Measurements from ENCODE around the gene LRMDA.
A peak's percentile ranks its signal among the peaks of the same experiment; 100 is the strongest.

Gene LRMDA

GRCh38 chr10:76306856-76307255, 875.4 kb downstream of the LRMDA start:
- no peak overlapping the region for H3K9ac ChIP-seq (ENCODE audit: low read length)
- DNase-seq = no peak
- H3K79me2 ChIP-seq (ENCODE audit: control insufficient read depth, insufficient read depth, low read length) = no peaks in the 10 kb centered on the region

GRCh38 chr10:76309070-76309469, 877.6 kb downstream of the LRMDA start:
- Histone ChIP-seq H3K27ac (ENCODE audit: low read depth, low read length) (no peak overlapping the region), H3K4me3 (ENCODE audit: low read length) (no peak overlapping the region), H3K23ac (ENCODE audit: low read length) (no peak overlapping the region), H2AK5ac (ENCODE audit: low read length) (no peak overlapping the region), H3K9ac (ENCODE audit: low read length) (no peak overlapping the region), H2BK120ac (ENCODE audit: low read depth, low read length) (no peak overlapping the region), H3K36me3 (ENCODE audit: control insufficient read depth, insufficient read depth, low read length) (no peaks in the 10 kb centered on the region), H4K8ac (ENCODE audit: low read depth, low read length) (no peak overlapping the region), H3K4me2 (ENCODE audit: low read length) (no peak overlapping the region), H3K56ac (ENCODE audit: low read length) (no peak overlapping the region), H4K5ac (ENCODE audit: low read length) (no peak overlapping the region), H2BK5ac (ENCODE audit: low read length) (no peak overlapping the region), H3K79me2 (ENCODE audit: control insufficient read depth, insufficient read depth, low read length) (no peaks in the 10 kb centered on the region), H3K79me1 (ENCODE audit: low read length) (no peaks in the 10 kb centered on the region), H3K4ac (ENCODE audit: low read depth, low read length) (peak overlapping the region; percentile 39), H3K18ac (ENCODE audit: low read length) (no peak overlapping the region), H2BK15ac (replicated peaks; ENCODE audit: low read depth) (no peak overlapping the region), H3K27me3 (ENCODE audit: insufficient read depth, low read length, poor library complexity) (no peaks in the 10 kb centered on the region), H3K4me1 (ENCODE audit: control insufficient read depth, low read depth, low read length) (peaks cover 2% of the 10 kb centered on the region)
- no peak for DNase-seq
- no CpG with 5 or more reads among the region's 7 CpGs for WGBS (ENCODE audit: extremely low coverage, insufficient coverage, low lambda C conversion rate)

More at GRCh38 chr10:76306856-76307255, 875.4 kb downstream of the LRMDA start:
- no peak overlapping the region for H2BK5ac ChIP-seq (ENCODE audit: low read length)
- H4K5ac ChIP-seq (ENCODE audit: low read length) = no peak overlapping the region
- no peak overlapping the region for H3K23ac ChIP-seq (ENCODE audit: low read length)
- H2AK5ac ChIP-seq (ENCODE audit: low read length) = no peak overlapping the region
- no peak overlapping the region for H2BK15ac ChIP-seq (replicated peaks; ENCODE audit: low read depth)
- H3K27ac ChIP-seq (ENCODE audit: low read depth, low read length) = no peak overlapping the region
- H3K56ac ChIP-seq (ENCODE audit: low read length) = no peak overlapping the region
- H3K36me3 ChIP-seq (ENCODE audit: control insufficient read depth, insufficient read depth, low read length) = no peaks in the 10 kb centered on the region
- H3K4me3 ChIP-seq (ENCODE audit: low read length) = no peak overlapping the region
- H2BK120ac ChIP-seq (ENCODE audit: low read depth, low read length) = no peak overlapping the region
- no peaks in the 10 kb centered on the region for H3K27me3 ChIP-seq (ENCODE audit: insufficient read depth, low read length, poor library complexity)
- H3K4me2 ChIP-seq (ENCODE audit: low read length) = no peak overlapping the region
- H3K4me1 ChIP-seq (ENCODE audit: control insufficient read depth, low read depth, low read length) = peaks cover 4% of the 10 kb centered on the region
- H3K18ac ChIP-seq (ENCODE audit: low read length) = no peak overlapping the region
- no peak overlapping the region for H4K8ac ChIP-seq (ENCODE audit: low read depth, low read length)
- no peak overlapping the region for H3K4ac ChIP-seq (ENCODE audit: low read depth, low read length)
- H3K79me1 ChIP-seq (ENCODE audit: low read length) = no peaks in the 10 kb centered on the region

- no peak for DNase-seq
- H3K79me1 ChIP-seq (ENCODE audit: low read length) = no peaks in the 10 kb centered on the region
- no peak overlapping the region for H3K4me3 ChIP-seq (ENCODE audit: low read length)
- H3K27ac ChIP-seq (ENCODE audit: low read depth, low read length) = no peak overlapping the region
- no CpG with 5 or more reads among the region's 7 CpGs for WGBS (ENCODE audit: extremely low coverage, insufficient coverage, low lambda C conversion rate)
- no peak overlapping the region for H3K4me2 ChIP-seq (ENCODE audit: low read length)
- no peak overlapping the region for H3K4ac ChIP-seq (ENCODE audit: low read depth, low read length)
- H4K8ac ChIP-seq (ENCODE audit: low read depth, low read length) = peak overlapping the region; percentile 13
- H3K4me1 ChIP-seq (ENCODE audit: control insufficient read depth, low read depth, low read length) = peaks cover 2% of the 10 kb centered on the region
- H2BK120ac ChIP-seq (ENCODE audit: low read depth, low read length) = no peak overlapping the region
- no peak overlapping the region for H2BK5ac ChIP-seq (ENCODE audit: low read length)
- H3K27me3 ChIP-seq (ENCODE audit: insufficient read depth, low read length, poor library complexity) = no peaks in the 10 kb centered on the region
- peak overlapping the region; percentile 60 for H3K18ac ChIP-seq (ENCODE audit: low read length)
- H3K9ac ChIP-seq (ENCODE audit: low read length) = no peak overlapping the region
- no peak overlapping the region for H4K5ac ChIP-seq (ENCODE audit: low read length)
- no peak overlapping the region for H3K23ac ChIP-seq (ENCODE audit: low read length)
- no peak overlapping the region for H2AK5ac ChIP-seq (ENCODE audit: low read length)
- peak overlapping the region; percentile 57 for H2BK15ac ChIP-seq (replicated peaks; ENCODE audit: low read depth)
- no peak overlapping the region for H3K56ac ChIP-seq (ENCODE audit: low read length)
- no peaks in the 10 kb centered on the region for H3K79me2 ChIP-seq (ENCODE audit: control insufficient read depth, insufficient read depth, low read length)
- H3K36me3 ChIP-seq (ENCODE audit: control insufficient read depth, insufficient read depth, low read length) = no peaks in the 10 kb centered on the region
These were observed 878.5 kb downstream of the LRMDA start for GRCh38 chr10:76309741-76310587.

GRCh38 chr10:76310588-76311080, 879.2 kb downstream of the LRMDA start:
- Histone ChIP-seq H2BK5ac (ENCODE audit: low read length) (no peak overlapping the region), H3K4ac (ENCODE audit: low read depth, low read length) (no peak overlapping the region), H4K8ac (ENCODE audit: low read depth, low read length) (no peak overlapping the region), H3K27me3 (ENCODE audit: insufficient read depth, low read length, poor library complexity) (no peaks in the 10 kb centered on the region), H3K36me3 (ENCODE audit: control insufficient read depth, insufficient read depth, low read length) (no peaks in the 10 kb centered on the region), H2BK15ac (replicated peaks; ENCODE audit: low read depth) (no peak overlapping the region), H3K79me1 (ENCODE audit: low read length) (no peaks in the 10 kb centered on the region), H3K27ac (ENCODE audit: low read depth, low read length) (no peak overlapping the region), H3K18ac (ENCODE audit: low read length) (no peak overlapping the region), H3K56ac (ENCODE audit: low read length) (no peak overlapping the region), H2AK5ac (ENCODE audit: low read length) (no peak overlapping the region), H3K23ac (ENCODE audit: low read length) (no peak overlapping the region), H3K4me3 (ENCODE audit: low read length) (no peak overlapping the region), H3K79me2 (ENCODE audit: control insufficient read depth, insufficient read depth, low read length) (no peaks in the 10 kb centered on the region), H3K4me2 (ENCODE audit: low read length) (no peak overlapping the region), H2BK120ac (ENCODE audit: low read depth, low read length) (no peak overlapping the region), H4K5ac (ENCODE audit: low read length) (no peak overlapping the region), H3K4me1 (ENCODE audit: control insufficient read depth, low read depth, low read length) (peaks cover 2% of the 10 kb centered on the region), H3K9ac (ENCODE audit: low read length) (no peak overlapping the region)
- no CpG with 5 or more reads among the region's 1 CpG for WGBS (ENCODE audit: extremely low coverage, insufficient coverage, low lambda C conversion rate)
- DNase-seq = no peak

DNA sequence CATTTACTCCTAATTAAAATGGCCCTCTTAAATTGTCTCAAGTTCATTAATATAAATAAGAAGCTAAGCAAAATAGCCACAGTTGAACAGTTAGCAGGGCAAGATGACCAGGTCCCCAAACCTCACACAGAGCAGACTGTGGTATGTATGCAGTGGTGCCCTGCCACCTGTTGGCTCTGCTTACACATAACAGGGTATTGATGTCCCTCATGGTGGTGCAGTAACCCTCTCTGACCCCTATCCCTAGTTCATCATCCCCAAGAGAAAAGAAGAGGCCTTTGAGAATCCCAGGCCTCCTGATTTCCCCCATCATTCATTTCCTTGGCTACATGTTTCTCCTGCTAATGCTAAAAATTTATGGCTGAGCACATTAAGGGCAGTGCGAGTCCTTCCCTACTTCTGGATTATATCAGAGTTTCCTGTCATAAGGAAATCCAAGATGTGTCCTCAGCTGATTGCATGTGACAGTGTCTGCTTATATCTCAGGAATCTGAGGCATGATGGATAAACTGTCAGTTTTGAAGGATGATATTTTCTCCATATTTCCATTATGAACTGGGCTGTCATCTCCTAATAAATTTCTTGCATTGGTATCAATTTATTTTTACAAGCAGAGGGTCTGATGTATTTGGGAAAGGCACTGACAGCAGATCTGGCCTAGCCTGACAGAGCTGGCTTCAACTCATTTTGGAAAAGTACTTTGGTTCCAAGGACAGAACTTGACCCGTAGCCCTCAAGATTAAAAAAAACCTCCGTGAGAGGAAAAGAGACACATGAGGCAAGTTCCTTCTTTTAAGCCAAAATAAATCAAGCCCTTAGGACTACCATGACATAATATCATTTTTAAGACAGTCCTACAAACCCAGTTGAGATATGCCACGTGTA, 880.6 kb downstream of the LRMDA start:
- Histone ChIP-seq H3K4ac (ENCODE audit: low read depth, low read length) (no peak overlapping the region), H3K36me3 (ENCODE audit: control insufficient read depth, insufficient read depth, low read length) (no peaks in the 10 kb centered on the region), H3K9ac (ENCODE audit: low read length) (no peak overlapping the region), H2BK120ac (ENCODE audit: low read depth, low read length) (no peak overlapping the region), H3K27me3 (ENCODE audit: insufficient read depth, low read length, poor library complexity) (no peaks in the 10 kb centered on the region), H3K18ac (ENCODE audit: low read length) (no peak overlapping the region), H3K79me2 (ENCODE audit: control insufficient read depth, insufficient read depth, low read length) (no peaks in the 10 kb centered on the region), H3K4me2 (ENCODE audit: low read length) (no peak overlapping the region), H2BK5ac (ENCODE audit: low read length) (no peak overlapping the region), H4K8ac (ENCODE audit: low read depth, low read length) (no peak overlapping the region), H3K79me1 (ENCODE audit: low read length) (no peaks in the 10 kb centered on the region), H2AK5ac (ENCODE audit: low read length) (no peak overlapping the region), H3K4me3 (ENCODE audit: low read length) (no peak overlapping the region), H3K23ac (ENCODE audit: low read length) (no peak overlapping the region), H4K5ac (ENCODE audit: low read length) (no peak overlapping the region), H2BK15ac (replicated peaks; ENCODE audit: low read depth) (no peak overlapping the region), H3K27ac (ENCODE audit: low read depth, low read length) (no peak overlapping the region), H3K4me1 (ENCODE audit: control insufficient read depth, low read depth, low read length) (peaks cover 2% of the 10 kb centered on the region), H3K56ac (ENCODE audit: low read length) (no peak overlapping the region)
- no CpG with 5 or more reads among the region's 4 CpGs for WGBS (ENCODE audit: extremely low coverage, insufficient coverage, low lambda C conversion rate)
- peak; percentile 84 for DNase-seq
